SH-SY5Y (cell line): ENCODE measurements around the gene ADAM12.

Experiments
- GATA2 ChIP-seq: IDR thresholded peaks from 2 replicates; pipeline ENCODE4 v1.6.1; 2011; ENCODE audit warnings: mild to moderate bottlenecking, low read depth, low read length
- GATA3 ChIP-seq: IDR thresholded peaks from 2 replicates; pipeline ENCODE4 v1.6.1; 2011; ENCODE audit warnings: low read depth, mild to moderate bottlenecking, low read length, moderate library complexity

- TF ChIP-seq GATA2 (no peak), GATA3 (no peak)
Observed at GRCh38 chr10:126160571-126160970, 227.7 kb downstream of the ADAM12 start.
